ENCODE data around the gene SCFD2.
"Not testable (repeated sequence)": the region's sequence is repeated elsewhere in the genome, so short reads cannot be mapped to it uniquely, and the experiment has no call there.

Gene SCFD2

GRCh38 chr4:53346920-53347852 is 18.7 kb downstream of the SCFD2 start:
- no peak for DNase-seq (ENCODE audit: low read depth in 2 of 2, low spot score in 1 of 2)

- DNase-seq (ENCODE audit: low read depth in 2 of 2, low spot score in 1 of 2): not testable (repeated sequence)
These were observed 19.5 kb downstream of the SCFD2 start for GRCh38 chr4:53346392-53346791.

DNA sequence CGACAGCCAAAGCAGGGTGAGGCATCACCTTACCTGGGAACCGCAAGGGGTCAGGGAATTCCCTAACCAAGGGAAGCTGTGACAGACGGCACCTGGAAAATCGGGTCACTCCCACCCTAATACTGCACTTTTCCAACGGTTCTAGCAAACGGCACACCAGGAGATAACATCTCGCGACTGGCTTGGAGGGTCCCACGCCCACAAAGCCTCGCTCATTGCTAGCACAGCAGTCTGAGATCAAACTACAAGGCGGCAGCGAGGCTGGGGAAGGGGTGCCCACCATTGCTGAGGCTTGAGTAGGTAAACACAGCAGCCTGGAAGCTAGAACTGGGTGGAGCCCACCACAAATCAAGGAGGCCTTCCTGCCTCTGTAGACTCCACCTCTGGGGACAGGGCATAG is 25.7 kb downstream of the SCFD2 start:
- not testable (repeated sequence) for DNase-seq (ENCODE audit: low read depth in 2 of 2, low spot score in 1 of 2)

DNA sequence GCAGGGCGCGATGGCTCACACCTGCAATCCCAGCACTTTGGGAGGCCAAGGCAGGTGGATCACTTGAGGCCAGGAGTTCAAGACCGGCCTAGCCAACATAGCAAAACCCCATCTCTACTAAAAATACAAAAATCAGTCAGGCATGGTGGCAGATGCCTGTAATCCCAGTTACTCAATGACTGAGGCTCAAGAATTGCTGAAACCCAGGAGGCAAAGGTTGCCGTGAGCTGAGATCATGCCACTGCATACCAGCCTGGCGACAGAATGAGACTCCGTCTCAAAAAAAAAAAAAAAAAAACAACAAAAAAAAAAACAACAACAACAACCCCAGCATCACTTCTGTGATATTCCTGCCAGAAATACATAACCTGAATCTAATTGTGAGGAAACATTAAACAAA is 30.9 kb downstream of the SCFD2 start:
- not testable (repeated sequence) for DNase-seq (ENCODE audit: low read depth in 2 of 2, low spot score in 1 of 2)

GRCh38 chr4:53326535-53326934 is 39.3 kb downstream of the SCFD2 start:
- DNase-seq (ENCODE audit: low read depth in 2 of 2, low spot score in 1 of 2): no peak

DNA sequence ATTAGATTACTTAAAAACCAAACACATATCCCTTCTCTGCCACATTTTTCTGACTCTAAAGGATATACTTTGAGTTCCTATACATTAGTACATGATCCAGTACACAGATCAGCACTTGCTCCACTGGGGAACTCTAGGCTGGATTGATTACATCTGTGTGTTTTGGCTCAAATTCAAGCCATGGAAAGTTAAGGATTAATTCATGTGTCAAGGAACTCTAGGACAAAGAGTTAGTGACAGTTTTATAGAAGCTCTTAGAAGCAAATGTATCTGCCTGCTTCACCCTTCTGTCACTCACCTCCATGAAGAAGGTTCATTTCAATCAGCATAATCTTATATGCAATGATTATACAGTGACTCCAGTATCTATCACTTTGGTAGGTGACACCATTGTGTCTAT is 43.2 kb downstream of the SCFD2 start:
- DNase-seq (ENCODE audit: low read depth in 2 of 2, low spot score in 1 of 2): no peak

DNA sequence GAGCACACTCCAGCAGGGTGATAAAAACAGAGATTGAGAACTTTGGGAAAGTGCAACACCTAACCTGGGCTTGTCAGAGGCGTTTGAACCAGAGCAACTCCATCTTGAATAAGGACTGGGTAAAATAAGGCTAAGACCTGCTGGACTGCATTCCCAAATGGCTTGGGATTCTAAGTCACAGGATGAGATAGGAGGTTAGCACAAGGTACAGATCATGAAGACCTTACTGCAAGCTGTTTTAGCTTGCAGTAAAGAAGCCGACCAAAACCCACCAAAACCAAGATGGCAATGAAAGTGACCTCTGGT is 43.9 kb downstream of the SCFD2 start:
- no peak for DNase-seq (ENCODE audit: low read depth in 2 of 2, low spot score in 1 of 2)

DNA sequence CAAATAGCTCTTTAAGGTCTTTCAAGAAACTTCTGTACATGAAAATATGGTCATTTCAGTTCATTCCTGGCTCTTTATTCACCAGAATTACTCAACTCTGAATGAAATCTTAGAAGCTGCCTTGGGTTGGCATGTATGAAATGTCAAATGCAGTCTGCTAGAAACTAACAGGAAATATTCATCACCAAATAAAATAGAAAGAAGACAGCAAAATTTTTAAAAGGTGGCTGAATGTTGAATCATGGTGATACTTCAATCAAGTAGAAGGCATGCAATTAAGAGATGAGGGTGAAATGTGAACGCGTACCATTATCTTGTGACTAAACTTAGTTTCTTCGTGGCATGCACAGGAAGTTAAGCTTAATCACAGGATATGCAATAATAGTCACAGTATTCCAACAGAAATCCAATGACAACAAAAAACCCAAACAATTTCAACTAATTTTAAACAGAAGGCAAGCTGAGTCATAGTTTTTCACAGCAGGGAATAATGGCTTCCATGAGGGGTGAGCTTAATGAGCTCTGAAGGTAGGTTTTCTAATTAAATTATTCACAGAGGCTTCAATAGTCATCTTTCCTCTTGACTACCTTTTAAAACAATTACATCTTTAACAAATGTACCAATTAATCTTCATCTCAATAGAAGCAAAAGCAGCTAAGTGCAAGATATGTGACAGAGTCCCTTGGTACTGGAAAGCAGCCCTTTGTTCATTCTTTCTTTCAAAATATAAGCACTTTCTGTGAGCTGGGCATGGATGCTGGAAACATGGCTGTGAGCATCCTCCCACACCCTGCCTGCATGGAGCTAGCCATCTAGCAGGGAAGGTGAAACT is 44.5 kb downstream of the SCFD2 start:
- no peak for DNase-seq (ENCODE audit: low read depth in 2 of 2, low spot score in 1 of 2)

DNA sequence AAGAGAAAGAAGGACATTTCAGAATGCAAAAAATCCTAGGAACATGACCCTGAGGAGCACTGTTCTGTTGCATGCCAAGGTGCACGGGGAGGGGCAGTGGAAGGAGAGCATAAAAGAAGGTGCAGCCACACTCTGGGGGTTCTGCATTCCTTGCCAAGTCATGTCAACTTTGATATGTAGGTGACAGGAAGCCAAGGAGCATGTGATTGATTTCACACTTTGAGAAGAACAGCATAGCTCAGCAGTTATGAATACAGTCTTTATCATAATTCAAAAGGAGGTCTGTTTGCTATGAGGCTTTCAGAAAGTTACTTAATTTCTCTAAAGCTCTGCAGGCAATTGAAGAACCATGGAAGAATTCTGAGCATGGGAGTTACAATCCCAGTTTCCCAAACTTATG is 50.6 kb downstream of the SCFD2 start:
- no peak for DNase-seq (ENCODE audit: low read depth in 2 of 2, low spot score in 1 of 2)

- DNase-seq (ENCODE audit: low read depth in 2 of 2, low spot score in 1 of 2): no peak
These were observed 51.6 kb downstream of the SCFD2 start for GRCh38 chr4:53314252-53314651.

DNA sequence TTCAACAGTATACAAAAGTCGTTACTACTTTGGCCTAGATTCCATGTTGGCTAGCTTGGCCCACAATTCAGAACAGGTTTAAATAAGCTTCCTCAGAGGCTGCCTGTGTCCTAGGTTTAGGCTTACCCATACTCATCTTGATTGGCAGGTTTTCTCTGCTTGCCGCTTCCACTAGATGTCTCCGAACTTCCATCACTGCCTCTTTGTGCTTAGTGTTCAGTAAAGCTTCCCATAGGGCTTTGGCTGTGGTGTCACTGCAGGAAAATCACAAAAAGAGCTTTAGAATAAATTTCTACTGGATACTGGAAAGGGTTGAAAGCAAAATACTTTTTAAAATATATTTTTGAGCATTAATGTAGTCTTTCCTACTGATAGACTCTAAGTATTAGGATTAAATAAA is 52.4 kb downstream of the SCFD2 start:
- no peak for DNase-seq (ENCODE audit: low read depth in 2 of 2, low spot score in 1 of 2)

DNA sequence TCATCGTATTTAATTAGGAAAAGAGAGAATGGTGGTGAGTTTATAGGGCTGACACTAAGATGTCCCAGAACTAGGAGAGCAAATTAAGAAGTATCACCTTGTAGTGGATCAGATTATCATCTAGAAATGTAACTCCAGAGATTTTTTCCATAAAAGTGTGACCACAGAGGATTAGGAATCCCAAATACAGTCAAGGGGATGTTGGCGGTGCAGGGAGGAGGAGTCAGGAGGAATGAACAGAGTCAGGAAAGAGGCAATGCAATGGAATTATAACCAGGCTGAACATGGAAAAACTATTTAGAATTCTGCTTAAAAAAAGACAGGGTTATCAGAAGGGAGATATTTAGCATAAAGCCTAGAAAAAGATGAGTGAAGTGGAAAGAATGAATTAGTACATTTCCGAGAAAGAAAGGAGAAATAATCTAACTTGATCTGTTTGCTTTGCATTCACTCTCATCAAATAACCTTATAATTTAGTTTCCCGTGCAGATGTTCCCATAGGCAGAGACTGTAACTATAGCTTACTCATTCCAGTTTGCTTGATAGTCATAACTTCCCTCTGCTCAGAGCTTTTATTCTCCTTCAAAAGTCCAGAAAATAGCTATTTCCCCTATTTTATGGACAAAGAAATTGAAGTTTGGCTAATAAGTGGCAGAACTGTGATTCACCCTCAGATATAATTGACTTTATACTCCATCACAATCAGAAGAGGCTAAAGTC is 56.4 kb downstream of the SCFD2 start:
- DNase-seq (ENCODE audit: low read depth in 2 of 2, low spot score in 1 of 2): no peak

DNA sequence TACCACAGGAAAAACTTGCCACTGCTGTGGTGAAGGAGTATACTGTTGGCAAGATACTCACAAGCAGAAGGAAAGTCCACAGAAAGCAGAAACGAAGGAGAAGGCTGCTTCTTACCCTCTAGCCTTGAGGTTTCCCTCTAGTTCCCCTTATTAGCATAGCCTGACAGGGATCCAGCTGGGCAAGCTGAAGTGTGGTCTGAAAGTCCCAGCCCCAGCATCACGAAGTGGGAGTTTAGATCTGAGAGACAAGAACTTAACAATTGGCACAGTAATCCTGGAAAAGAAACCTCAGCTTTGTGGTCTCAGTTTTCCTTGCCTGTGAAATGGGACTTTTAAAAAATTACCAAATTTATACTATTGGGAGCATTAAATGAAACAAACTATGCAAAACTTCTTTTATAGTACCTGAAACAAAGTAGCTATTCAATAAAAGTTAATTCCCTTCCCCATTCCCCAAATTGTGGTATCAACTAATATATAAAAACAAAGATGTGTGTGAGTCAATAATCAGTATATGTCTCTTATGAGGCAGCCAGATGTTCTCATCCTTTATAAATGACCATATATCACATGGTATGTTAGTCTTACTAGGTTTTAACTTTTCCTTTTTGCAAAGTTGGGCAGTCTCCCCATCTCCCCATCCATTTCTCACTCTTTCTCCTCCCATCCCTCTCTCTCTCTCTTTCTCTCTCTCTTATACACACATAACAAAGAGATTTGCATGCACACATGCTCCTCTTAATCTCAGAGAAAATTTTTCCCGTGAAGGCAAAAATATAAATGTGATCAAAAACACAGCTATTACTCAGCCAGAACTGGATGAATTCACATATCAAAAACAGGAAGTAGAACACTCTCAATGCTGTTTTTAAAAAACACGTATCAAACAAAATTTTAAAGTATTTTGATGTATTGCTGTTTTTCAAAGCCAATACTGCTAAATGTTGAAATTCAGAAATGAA is 57.8 kb downstream of the SCFD2 start:
- no peak for DNase-seq (ENCODE audit: low read depth in 2 of 2, low spot score in 1 of 2)

DNA sequence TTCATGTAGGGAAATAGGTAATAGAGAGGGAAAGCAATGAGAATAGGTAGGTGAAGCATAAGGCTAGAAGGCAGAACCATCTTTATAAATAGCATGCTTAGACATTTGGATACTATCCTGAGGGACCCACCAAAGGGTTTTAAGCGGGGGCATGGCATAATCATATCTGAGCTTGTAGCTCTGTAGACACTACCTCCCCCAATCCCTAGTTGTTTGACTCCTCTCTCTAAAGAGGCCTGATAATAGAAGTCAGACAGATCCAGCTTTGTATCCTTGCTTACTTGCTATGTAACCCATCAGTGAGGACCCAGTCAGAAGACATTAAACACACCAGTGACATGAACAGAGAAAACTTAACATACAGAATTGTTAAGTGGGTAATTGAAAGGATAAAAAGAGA is 58.7 kb downstream of the SCFD2 start:
- DNase-seq (ENCODE audit: low read depth in 2 of 2, low spot score in 1 of 2): no peak

GRCh38 chr4:53306729-53307128 is 59.1 kb downstream of the SCFD2 start:
- no peak for DNase-seq (ENCODE audit: low read depth in 2 of 2, low spot score in 1 of 2)

DNA sequence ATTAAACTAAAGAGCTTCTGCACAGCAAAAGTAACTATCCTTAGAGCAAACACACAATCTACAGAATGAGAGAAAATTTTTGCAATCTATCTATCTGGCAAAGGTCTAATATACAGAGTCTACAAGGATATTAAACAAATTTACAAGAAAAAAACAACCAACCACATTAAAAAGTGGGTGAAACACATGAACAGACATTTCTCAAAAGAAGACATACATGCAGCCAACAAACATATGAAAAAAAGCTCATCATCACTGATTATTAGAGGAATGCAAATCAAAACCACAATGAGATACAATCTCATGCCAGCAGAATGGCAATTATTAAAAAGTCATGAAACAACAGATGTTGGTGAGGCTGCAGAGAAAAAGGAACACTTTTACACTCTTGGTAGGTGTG is 73.7 kb downstream of the SCFD2 start:
- DNase-seq (ENCODE audit: low read depth in 2 of 2, low spot score in 1 of 2): not testable (repeated sequence)

GRCh38 chr4:53281438-53281837 is 84.4 kb downstream of the SCFD2 start:
- no peak for DNase-seq (ENCODE audit: low read depth in 2 of 2, low spot score in 1 of 2)

GRCh38 chr4:53280846-53281245 is 85.0 kb downstream of the SCFD2 start:
- no peak for DNase-seq (ENCODE audit: low read depth in 2 of 2, low spot score in 1 of 2)

DNA sequence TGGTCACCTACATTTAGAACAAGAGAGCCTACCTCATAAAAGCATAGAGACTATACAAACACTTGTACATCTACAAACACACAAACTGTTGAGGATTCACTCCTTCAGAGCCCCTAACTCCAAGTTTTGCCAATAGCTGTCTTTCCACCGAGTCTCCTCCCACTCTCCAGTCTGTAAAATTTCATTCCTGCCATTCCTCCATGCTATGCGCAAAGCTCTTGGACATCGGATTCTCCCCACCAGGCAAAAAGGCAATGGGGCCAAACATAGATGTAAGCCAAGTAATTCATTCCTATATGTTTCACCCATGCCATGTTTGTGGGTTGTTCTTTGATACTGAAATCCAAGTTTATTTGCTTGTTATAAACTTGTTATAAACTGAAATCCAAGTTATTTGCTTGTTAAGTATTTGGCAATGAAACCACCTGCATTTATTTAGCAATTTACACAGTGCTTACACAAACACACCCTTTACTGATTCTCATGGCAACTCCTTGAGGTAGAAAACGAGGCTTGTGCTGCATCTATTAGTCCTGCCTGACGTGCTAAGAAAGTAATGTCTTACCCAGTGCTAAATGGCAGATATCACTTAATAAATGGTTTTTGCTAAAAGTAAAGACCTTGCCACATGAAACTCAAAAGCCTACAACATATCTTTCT is 91.1 kb downstream of the SCFD2 start:
- DNase-seq (ENCODE audit: low read depth in 2 of 2, low spot score in 1 of 2): no peak

GRCh38 chr4:53273726-53274125 is 92.1 kb downstream of the SCFD2 start:
- no peak for DNase-seq (ENCODE audit: low read depth in 2 of 2, low spot score in 1 of 2)

Measured in stimulated activated CD8-positive, alpha-beta memory T cell treated with anti-CD3 and anti-CD28 coated beads, Interleukin-4, amount 100 ng/mL, for 1 hour (primary cell).